ENCODE measurements around the gene POT1.

- TF ChIP-seq CTCF (IDR thresholded peaks at IDR 0.05 in 4 of 5, conservative IDR thresholded peaks at IDR 0.05 in 1 of 5): no peak
- no peak for TF ChIP-seq POLR2A (IDR thresholded peaks at IDR 0.05)
Observed at GRCh38 chr7:124810605-124811004, 119.0 kb downstream of the POT1 start.

All from gastrocnemius medialis (tissue), 4 donors.